ENCODE results near the gene RBM8A. TPM values are rescaled to one million over a fixed set of nuclear protein-coding genes. Genes with fewer than 3 reads are reported as not detected.

RBM8A gene
- total RNA-seq, 1 experiment from 2014 or later = 370 TPM

DNA sequence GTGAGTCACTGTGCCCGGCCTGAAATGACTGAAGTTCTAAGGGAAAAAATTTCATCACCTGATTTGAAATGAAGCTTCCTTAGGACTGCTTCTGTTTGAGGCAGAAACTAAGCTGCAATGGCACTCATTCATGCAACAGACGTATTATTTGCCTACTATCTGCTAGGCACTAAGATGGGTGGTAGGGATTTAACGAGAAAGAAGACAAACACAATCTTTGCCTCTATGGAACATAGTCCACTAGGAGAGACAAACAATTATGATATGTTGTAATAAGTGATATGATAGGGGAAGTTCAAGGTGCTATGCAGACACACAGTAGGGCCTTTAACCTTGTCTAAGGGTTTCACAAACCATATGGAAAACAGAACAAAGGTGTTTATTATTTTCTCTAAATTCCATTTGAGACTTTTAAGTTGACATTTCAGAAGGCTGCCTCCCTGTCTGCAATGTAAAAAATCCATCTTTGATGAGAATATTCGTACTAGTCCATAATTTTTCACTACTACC lies 19.2 kb upstream of the RBM8A start:
- Mint-ChIP-seq H3K36me3 (ENCODE audit: insufficient read depth, unreplicated experiment) (peaks cover 43% of the 10 kb centered on the region), H3K4me3 (ENCODE audit: unreplicated experiment) (no peak overlapping the region), H3K27ac (ENCODE audit: low read depth, unreplicated experiment) (no peak overlapping the region), H3K9me3 (ENCODE audit: unreplicated experiment) (no peaks in the 10 kb centered on the region), H3K27me3 (ENCODE audit: insufficient read depth, unreplicated experiment) (no peaks in the 10 kb centered on the region), H3K4me1 (ENCODE audit: insufficient read depth, unreplicated experiment) (peaks cover 5% of the 10 kb centered on the region)
- no peak for DNase-seq (ENCODE audit: unreplicated experiment)
- ChIA-PET CTCF (interaction anchor here (0.6 to 1.2 kb wide), 2 partner anchors 26 to 61 kb away, joined by 3 read pairs; no protein-coding TSS in a partner anchor), POLR2A (interaction anchor here (0.9 to 1.4 kb wide), 3 partner anchors 11 to 19 kb away, joined by 3 to 6 read pairs (median 5); partner anchors contain the start of genes ANKRD34A, LIX1L, POLR3GL and RBM8A)
- TF ChIP-seq, protein P1, sequence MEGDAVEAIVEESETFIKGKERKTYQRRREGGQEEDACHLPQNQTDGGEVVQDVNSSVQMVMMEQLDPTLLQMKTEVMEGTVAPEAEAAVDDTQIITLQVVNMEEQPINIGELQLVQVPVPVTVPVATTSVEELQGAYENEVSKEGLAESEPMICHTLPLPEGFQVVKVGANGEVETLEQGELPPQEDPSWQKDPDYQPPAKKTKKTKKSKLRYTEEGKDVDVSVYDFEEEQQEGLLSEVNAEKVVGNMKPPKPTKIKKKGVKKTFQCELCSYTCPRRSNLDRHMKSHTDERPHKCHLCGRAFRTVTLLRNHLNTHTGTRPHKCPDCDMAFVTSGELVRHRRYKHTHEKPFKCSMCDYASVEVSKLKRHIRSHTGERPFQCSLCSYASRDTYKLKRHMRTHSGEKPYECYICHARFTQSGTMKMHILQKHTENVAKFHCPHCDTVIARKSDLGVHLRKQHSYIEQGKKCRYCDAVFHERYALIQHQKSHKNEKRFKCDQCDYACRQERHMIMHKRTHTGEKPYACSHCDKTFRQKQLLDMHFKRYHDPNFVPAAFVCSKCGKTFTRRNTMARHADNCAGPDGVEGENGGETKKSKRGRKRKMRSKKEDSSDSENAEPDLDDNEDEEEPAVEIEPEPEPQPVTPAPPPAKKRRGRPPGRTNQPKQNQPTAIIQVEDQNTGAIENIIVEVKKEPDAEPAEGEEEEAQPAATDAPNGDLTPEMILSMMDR (IDR thresholded peaks at IDR 0.05; ENCODE audit: unreplicated experiment) = no peak
- TSS peak; percentile 15 for BruUV-seq (replicated peaks)
- intact Hi-C loops (cut with micrococcal nuclease) = no loop called here

DNA sequence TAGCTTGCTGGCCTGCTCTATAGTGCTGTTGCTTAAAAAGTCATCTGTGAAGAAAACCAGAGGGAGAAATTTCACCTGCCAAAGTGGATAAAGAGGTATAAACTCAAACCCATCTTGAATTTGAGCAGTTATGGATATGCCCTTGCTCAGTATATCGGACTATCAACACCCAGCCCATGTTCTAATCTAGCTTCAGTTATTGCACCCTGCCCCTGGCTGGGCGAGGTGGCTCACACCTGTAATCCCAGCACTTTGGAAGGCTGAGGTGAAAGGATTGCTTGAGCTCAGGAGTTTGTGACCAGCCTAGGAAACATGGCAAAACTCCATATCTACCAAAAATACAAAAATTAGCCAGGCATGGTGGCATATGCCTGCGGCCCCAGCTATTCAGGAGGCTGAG lies 17.2 kb upstream of the RBM8A start:
- TF ChIP-seq, protein P1 (IDR thresholded peaks at IDR 0.05; ENCODE audit: unreplicated experiment) = no peak
- H3K4me3 Mint-ChIP-seq (ENCODE audit: unreplicated experiment) = no peak overlapping the region
- no TSS peak for BruUV-seq (replicated peaks)
- peaks cover 5% of the 10 kb centered on the region for H3K4me1 Mint-ChIP-seq (ENCODE audit: insufficient read depth, unreplicated experiment)
- DNase-seq (ENCODE audit: unreplicated experiment) = no peak
- no peak overlapping the region for H3K27ac Mint-ChIP-seq (ENCODE audit: low read depth, unreplicated experiment)
- no peaks in the 10 kb centered on the region for H3K9me3 Mint-ChIP-seq (ENCODE audit: unreplicated experiment)
- ChIA-PET CTCF (interaction anchor here (0.9 to 1.7 kb wide), 7 partner anchors 17 to 99 kb away, joined by 3 to 10 read pairs (median 4); partner anchors contain the start of genes ITGA10, NUDT17 and RBM8A), POLR2A (interaction anchor here (1.2 to 1.4 kb wide), 4 partner anchors 11 to 17 kb away, joined by 3 to 8 read pairs (median 4); partner anchors contain the start of genes LIX1L and RBM8A)
- peaks cover 62% of the 10 kb centered on the region for H3K36me3 Mint-ChIP-seq (ENCODE audit: insufficient read depth, unreplicated experiment)
- H3K27me3 Mint-ChIP-seq (ENCODE audit: insufficient read depth, unreplicated experiment) = no peaks in the 10 kb centered on the region
- intact Hi-C loops (cut with micrococcal nuclease) = no loop called here

DNA sequence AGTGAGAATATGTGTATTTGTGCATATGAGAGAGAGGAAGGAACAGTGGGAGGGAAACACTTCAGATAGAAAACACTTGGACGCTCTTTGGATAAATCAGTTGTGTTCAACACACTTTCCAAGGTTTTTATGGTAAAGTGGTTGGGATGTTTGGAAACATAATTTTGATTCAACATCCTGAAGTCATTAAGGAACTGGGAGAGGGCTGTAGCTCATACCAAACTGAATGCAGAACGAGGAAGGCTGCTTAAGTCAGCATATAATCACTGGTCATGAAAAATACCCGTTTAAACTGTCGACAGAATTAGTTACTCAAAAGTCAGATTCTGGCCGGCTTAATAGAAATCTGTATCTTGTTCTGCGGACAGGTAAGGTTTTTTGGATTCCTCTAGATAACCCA lies 15.6 kb upstream of the RBM8A start:
- TF ChIP-seq, protein P1 (IDR thresholded peaks at IDR 0.05; ENCODE audit: unreplicated experiment) = no peak
- H3K9me3 Mint-ChIP-seq (ENCODE audit: unreplicated experiment) = no peaks in the 10 kb centered on the region
- ChIA-PET CTCF (interaction anchor here (0.8 to 1.7 kb wide), 5 partner anchors 8 to 51 kb away, joined by 3 to 10 read pairs (median 6); partner anchors contain the start of gene ITGA10), POLR2A (interaction anchor here (0.8 to 2.5 kb wide), 7 partner anchors 9 to 21 kb away, joined by 3 to 15 read pairs (median 4); partner anchors contain the start of genes ANKRD34A, LIX1L, POLR3GL and RBM8A)
- no peak overlapping the region for H3K27ac Mint-ChIP-seq (ENCODE audit: low read depth, unreplicated experiment)
- no peak overlapping the region for H3K4me3 Mint-ChIP-seq (ENCODE audit: unreplicated experiment)
- H3K4me1 Mint-ChIP-seq (ENCODE audit: insufficient read depth, unreplicated experiment) = no peaks in the 10 kb centered on the region
- no TSS peak for BruUV-seq (replicated peaks)
- intact Hi-C loops (cut with micrococcal nuclease) = no loop called here
- DNase-seq (ENCODE audit: unreplicated experiment) = no peak
- H3K36me3 Mint-ChIP-seq (ENCODE audit: insufficient read depth, unreplicated experiment) = peaks cover 72% of the 10 kb centered on the region
- no peaks in the 10 kb centered on the region for H3K27me3 Mint-ChIP-seq (ENCODE audit: insufficient read depth, unreplicated experiment)

DNA sequence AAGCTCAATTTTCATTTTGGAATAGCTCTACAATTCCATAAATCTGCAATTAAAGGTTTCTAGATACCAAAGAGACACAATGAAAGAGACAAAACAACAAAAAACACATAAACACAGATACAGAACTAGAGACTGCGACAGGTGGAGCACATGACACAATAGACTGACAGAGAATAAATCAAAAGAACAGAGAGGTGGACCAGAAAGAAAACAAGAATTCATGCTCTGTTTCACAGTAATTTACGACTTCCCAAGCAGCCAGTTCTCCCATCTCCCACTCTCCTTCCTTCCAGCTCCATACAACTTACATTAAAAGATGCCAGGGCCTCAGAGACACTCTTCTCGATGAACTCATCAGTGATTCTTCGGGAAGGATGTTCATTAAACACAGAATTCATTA lies 15.1 kb upstream of the RBM8A start:
- intact Hi-C loops (cut with micrococcal nuclease) = no loop called here
- Mint-ChIP-seq H3K9me3 (ENCODE audit: unreplicated experiment) (no peaks in the 10 kb centered on the region), H3K27ac (ENCODE audit: low read depth, unreplicated experiment) (no peak overlapping the region), H3K36me3 (ENCODE audit: insufficient read depth, unreplicated experiment) (peaks cover 77% of the 10 kb centered on the region), H3K4me3 (ENCODE audit: unreplicated experiment) (no peak overlapping the region), H3K27me3 (ENCODE audit: insufficient read depth, unreplicated experiment) (no peaks in the 10 kb centered on the region), H3K4me1 (ENCODE audit: insufficient read depth, unreplicated experiment) (no peaks in the 10 kb centered on the region)
- DNase-seq (ENCODE audit: unreplicated experiment) = no peak
- POLR2A ChIA-PET = interaction anchor here (0.7 to 2.5 kb wide), 9 partner anchors 9 to 98 kb away, joined by 3 to 15 read pairs (median 4); partner anchors contain the start of genes ANKRD34A, LIX1L, POLR3GL and RBM8A
- TF ChIP-seq, protein P1 (IDR thresholded peaks at IDR 0.05; ENCODE audit: unreplicated experiment) = no peak
- BruUV-seq (replicated peaks) = no TSS peak
- CTCF ChIA-PET = interaction anchor here (0.8 to 1.7 kb wide), 4 partner anchors 11 to 51 kb away, joined by 3 to 10 read pairs (median 4); partner anchors contain the start of gene ITGA10

All from MCF 10A (cell line).